GM12892 (cell line): ENCODE results near the gene ANGPT4.

Source experiments
- DNase-seq: peaks from one replicate; pipeline ENCODE4 v3.0.0; 2011; ENCODE audit not compliant: insufficient read length
- FAIRE-seq: peaks from 2 replicates; lab custom pipeline; 2011; peaks lifted over from hg19 to GRCh38; lab: Jason Lieb, UNC
- POLR2A ChIP-seq: IDR thresholded peaks from 2 replicates; pipeline ENCODE4 v1.6.1; 2011; ENCODE audit warnings: low read depth, low read length, control low read depth
- POLR2AphosphoS5 ChIP-seq: IDR thresholded peaks from 2 replicates; pipeline ENCODE4 v1.6.1; 2011; ENCODE audit warnings: low read depth, low read length, control low read depth
- TAF1 ChIP-seq: IDR thresholded peaks from 2 replicates; pipeline ENCODE4 v1.6.1; 2011; ENCODE audit warnings: low read depth, mild to moderate bottlenecking, control low read depth, low read length, borderline replicate concordance

Gene ANGPT4

DNA sequence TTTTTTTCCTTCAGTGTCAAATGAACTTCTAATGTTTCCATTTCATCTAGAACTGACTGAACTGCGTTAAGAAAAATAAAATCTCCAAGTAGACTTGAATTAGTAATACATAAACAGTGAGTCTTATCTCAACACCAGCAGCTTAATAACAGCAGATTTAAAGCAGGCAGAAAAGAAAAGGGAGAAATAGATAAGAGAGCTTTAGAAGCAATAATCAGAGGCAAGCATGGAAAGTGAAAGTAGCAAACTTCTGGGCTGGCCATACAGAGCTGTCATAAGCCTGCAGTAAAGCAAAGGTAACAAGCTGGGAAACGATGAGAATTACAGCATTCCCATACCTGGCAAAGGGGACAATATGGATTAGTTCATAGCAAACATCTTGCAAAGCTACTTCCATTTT is 16.9 kb upstream of the ANGPT4 start:
- FAIRE-seq, result no peak
- no peak for DNase-seq
- TF ChIP-seq POLR2AphosphoS5, result no peak
- TF ChIP-seq TAF1, result no peak
- TF ChIP-seq POLR2A, result no peak

DNA sequence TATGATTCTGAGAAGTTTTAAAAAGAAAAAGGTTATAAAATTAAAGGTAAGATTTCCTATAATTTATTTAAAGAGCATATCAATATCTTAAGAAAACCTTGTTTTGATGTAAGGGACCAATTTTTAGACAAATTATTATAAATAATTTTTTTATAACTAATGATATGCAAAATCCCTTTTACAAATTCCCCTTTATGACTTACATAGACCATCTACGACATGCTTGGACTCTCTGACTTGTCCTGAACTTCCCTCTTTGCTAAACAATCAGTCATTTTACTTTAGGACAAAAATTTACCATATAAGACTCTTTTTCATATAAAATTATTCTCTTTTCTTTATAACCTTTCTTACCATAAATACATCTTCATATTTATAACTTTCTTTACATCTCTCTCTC is 15.3 kb upstream of the ANGPT4 start:
- FAIRE-seq, result no peak
- DNase-seq, result no peak
- TF ChIP-seq POLR2AphosphoS5 (no peak), TAF1 (no peak), POLR2A (no peak)

DNA sequence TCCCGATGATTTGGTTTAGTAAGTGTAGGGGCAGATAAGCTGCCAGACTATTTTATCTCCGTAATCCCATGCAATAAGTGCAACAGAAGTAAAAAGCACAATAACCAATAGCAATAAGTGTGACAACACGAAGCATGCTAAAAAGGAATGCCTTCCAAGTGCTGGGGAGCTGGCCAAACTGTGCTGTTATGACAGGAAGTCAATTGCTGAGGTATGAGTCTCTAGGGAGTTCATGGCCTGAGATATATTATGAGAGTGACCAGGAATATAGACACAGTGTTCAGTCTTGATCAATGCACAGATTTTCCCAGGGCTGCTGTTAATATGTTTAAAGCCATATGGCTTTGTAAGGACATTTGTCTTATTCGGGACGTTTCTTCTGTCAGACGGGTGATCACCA is 10.5 kb upstream of the ANGPT4 start:
- TF ChIP-seq POLR2A (no peak), POLR2AphosphoS5 (no peak), TAF1 (no peak)
- no peak for FAIRE-seq
- DNase-seq, result no peak

DNA sequence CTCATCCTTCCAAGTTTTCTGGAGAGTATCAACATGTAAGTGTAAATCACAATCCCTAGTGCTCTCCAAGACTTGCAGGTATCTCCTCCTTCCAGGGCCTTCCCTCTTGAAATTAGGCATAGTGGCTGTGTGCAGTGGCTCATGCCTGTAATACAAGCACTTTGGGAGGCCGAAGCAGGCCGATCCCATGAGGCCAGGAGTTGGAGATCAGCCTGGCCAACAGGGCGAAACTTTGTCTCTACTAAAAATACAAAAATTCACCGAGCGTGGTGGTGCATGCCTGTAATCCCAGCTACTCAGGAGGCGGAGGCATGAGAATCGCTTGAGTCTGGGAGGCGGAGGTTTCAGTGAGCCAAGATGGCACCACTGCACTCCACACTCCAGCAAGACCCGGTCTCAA is 9.4 kb upstream of the ANGPT4 start:
- TF ChIP-seq POLR2A, result no peak
- no peak for TF ChIP-seq TAF1
- no peak for FAIRE-seq
- no peak for DNase-seq

DNA sequence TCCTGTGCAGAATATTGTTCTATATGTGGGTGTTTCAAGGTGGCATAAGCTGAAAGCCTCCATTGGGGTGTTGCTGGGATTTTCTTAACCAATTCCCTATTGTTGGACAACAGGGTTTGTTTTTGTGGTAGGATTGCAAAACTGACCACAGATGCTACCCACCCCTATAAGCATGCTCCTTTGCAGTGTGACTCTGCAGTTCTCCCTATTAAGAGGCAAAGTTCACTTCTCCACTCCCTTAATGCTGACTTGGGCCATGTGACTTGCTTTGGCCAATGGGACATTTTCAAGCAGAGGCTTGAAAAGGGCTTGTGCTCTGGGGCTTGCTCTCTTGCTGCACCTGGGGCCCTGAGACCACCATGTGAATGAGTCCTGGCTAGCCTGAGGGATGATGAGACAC is 8.5 kb upstream of the ANGPT4 start:
- FAIRE-seq (no peak), DNase-seq (no peak)
- TF ChIP-seq TAF1 (no peak), POLR2A (no peak), POLR2AphosphoS5 (no peak)

DNA sequence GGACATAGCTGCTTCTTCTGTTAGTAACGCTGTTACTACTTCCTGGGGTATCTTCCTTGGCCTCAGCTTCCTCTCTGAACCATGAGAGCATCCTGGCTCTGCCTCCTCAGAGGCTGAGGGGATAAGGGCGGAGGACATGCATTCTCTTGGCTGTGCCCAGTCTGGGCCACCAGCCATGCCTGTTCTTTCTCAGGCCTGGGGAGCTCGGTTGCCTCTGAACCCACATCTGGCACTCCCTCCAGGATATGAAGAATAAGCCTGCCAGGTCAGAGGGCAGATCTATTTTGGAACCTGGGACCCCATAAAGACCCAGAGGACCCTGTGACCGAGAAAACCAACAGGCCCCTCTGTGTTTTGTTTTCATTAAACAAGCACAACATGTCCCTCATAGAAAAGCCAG is 6.6 kb upstream of the ANGPT4 start:
- no peak for TF ChIP-seq POLR2AphosphoS5
- FAIRE-seq, result no peak
- no peak for DNase-seq

DNA sequence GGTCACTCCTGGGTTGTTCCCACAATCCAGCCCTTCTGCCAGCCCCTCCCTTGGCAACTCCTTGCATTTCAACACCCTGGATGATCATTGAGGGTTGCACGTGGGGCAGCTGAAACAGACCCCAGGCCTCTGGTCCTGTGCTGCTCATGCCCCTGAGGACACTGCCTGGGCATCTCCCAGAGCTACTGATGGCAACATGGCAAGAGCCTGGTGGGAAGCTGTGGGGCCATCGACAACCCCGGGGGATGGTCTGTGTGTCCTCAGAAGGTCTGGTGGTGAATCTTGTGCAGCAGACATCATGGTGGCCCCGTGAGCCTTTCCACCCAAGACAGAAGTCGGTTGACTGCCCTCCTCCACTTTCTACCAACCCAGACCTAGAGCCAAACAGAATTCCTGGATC is 4.9 kb upstream of the ANGPT4 start:
- DNase-seq (no peak), FAIRE-seq (no peak)
- TF ChIP-seq POLR2AphosphoS5 (no peak), TAF1 (no peak), POLR2A (no peak)

DNA sequence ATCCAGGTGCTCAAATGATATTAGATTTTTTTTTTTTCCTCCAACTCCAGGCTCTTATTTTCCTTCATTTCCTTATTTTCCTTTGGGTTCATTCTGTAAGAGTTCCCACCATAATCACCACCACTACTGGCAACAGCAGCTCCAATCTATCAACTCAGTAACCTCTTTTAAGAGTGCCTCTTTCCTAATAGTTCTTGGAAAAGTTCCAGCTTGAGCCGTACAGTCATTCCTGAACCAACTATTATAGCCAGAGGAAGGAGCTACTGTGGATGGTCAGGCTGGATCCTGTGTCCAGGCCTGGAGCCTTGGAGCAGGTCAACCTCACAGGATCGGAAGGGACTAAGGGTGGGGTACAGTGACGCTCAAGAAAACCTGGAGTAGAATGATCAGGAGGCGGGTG is 4.2 kb upstream of the ANGPT4 start:
- FAIRE-seq, result no peak
- no peak for DNase-seq
- TF ChIP-seq POLR2A, result no peak
- TF ChIP-seq TAF1, result no peak
- TF ChIP-seq POLR2AphosphoS5, result no peak

DNA sequence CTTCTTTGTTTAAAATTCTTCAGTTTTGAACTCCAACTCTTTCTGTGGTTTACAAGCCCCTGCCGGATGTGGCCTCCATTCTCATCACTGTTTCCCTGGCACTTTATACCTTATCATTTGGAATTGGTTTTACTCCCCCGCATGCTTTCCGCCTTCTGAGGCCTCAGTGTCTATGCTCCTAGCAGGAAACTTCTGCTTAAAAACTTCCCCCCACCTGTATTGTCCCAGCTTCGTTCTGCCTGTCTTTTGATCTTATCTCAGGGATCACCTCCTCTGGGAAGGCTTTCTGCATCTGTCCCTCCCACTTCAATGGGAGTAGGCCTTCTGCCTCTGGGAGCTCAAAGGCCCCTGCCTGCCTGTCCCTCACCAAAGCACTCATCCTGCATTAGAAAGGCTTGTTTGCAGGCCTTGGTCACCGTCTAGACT is 3.4 kb upstream of the ANGPT4 start:
- TF ChIP-seq POLR2A, result no peak
- TF ChIP-seq TAF1, result no peak
- no peak for TF ChIP-seq POLR2AphosphoS5
- FAIRE-seq (no peak), DNase-seq (no peak)

DNA sequence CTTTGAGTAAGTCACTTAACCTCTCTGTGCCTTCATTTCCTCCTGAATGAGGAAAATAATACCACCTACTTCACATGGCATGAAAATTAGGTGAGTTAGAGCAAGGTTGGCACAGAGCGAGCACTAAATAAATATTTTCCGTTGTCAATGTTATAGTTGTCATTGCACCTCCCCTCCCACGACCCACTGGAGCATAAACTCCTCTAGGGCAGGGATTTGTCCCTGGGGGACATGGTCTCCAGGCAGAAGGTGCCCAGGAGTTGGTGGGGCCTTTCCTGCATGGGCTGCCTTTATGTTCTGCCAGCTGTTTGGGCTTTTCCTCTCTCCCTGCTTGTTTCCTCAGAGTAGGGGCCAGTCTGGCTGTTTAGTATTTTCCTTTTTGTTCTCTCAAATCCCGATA is 1.3 kb upstream of the ANGPT4 start:
- DNase-seq (no peak), FAIRE-seq (no peak)
- no peak for TF ChIP-seq TAF1
- no peak for TF ChIP-seq POLR2A
- no peak for TF ChIP-seq POLR2AphosphoS5

DNA sequence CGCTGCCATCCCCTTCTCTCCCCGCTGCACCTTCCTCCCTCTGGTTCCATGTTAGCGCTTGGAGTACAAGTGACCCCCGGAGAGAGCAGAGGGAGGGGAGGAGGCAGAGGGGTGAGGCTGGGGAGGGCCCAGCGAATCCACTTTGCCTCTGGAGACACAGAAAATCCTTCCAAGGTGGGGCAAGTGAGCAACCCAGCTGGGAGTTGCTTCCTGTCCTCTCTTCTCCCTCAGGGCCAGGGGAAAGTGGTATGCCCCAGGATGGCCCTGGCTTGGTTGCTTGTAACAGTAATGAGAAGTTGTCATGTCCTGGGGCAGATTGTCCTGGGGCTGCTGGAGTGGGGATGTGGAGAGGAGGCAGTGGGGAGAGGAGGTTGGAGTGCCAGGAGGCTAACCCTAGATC is 691 bp upstream of the ANGPT4 start:
- FAIRE-seq, result no peak
- TF ChIP-seq TAF1 (no peak), POLR2A (no peak), POLR2AphosphoS5 (no peak)

DNA sequence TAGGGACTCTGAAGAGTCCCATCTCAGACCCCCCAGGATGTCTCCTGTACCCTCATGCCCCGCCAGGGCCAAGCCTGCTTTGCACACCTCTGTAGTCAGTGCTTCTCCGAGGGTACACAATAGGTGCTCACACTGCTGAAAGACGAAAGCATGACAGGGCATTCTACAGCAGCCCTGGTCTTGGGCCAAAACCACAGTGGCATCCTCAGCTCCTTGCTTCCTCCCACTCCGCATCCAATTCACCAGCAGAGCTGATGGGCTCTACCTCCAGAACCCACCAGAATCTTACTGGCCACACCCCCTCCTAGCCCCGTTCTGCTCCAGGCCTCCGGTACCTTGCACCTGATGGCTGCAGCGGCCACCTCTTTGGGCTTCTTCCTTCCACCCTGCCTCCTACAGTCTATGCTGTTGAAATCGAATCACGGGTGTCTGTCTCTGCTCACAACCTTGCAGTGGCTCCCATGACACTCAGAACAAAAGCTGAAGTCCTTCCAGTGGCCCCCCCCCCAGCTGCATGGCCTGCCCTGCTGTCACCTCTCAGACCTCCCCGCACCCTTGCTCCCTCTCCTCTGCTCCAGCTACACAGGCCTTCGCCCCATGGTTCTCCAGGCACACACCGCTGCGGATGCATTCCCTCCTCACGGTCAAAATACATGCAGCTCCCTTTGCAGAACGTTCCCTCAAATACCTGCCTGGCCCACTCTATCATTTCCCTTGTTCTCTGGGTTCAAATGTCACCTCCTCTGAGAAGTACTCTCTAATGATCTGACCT is 1.2 kb downstream of the ANGPT4 start:
- TF ChIP-seq POLR2AphosphoS5, result no peak
- no peak for TF ChIP-seq TAF1
- no peak for TF ChIP-seq POLR2A
- DNase-seq (no peak), FAIRE-seq (no peak)

More for the DNA sequence above, 691 bp upstream of the ANGPT4 start:
- no peak for DNase-seq

DNA sequence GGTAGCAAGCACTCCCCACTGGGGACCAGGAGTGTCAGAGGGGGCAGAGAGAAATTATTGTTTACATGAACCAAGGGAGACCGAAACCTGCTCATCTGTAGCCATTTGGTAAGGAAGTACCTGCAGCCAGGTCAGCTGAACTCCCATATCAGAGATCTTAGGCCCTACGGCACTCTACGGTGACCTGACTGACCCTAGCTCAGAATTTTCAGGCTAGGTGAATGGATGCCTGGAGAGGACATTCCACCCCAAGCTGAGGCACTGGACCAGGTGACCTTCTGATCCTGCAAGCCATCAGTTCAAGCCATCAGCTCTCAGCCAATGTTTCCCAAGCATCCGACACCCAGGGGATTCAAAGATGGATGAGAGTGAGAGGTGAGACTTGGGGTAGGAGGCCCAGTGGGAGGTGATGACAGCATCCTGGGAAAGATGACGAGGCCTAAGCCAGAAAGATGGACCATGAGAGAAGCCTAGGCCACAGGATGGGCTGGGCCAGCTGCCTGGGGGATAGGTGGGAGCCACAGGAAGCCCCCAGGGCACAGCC is 2.8 kb downstream of the ANGPT4 start:
- FAIRE-seq (no peak), DNase-seq (no peak)
- TF ChIP-seq POLR2AphosphoS5, result no peak
